ENCODE data around the gene BCL11A. TPM values are rescaled to one million over a fixed set of nuclear protein-coding genes. Genes with fewer than 3 reads are reported as not detected.

BCL11A gene
- total RNA-seq, 1 experiment from 2014 or later, result 0.29 TPM

GRCh38 chr2:60558536-60558935 lies 5.1 kb upstream of the BCL11A start:
- Mint-ChIP-seq H3K4me3 (ENCODE audit: unreplicated experiment) (no peak overlapping the region), H3K36me3 (ENCODE audit: insufficient read depth, unreplicated experiment) (peaks cover 11% of the 10 kb centered on the region), H3K27me3 (ENCODE audit: insufficient read depth, unreplicated experiment) (peaks cover 40% of the 10 kb centered on the region), H3K9me3 (ENCODE audit: unreplicated experiment) (no peaks in the 10 kb centered on the region), H3K4me1 (ENCODE audit: low read depth, unreplicated experiment) (peaks cover 17% of the 10 kb centered on the region), H3K27ac (ENCODE audit: unreplicated experiment) (no peak overlapping the region)
- ChIA-PET POLR2A (no interaction called here), CTCF (interaction anchor here (0.8 kb wide), 1 partner anchor 116 kb away, joined by 5 read pairs; no protein-coding TSS in a partner anchor)
- Histone ChIP-seq H3K36me3 (ENCODE audit: control insufficient read depth, insufficient read depth, low read length) (no peaks in the 10 kb centered on the region), H3K4me1 (no peaks in the 10 kb centered on the region), H3K9me3 (no peaks in the 10 kb centered on the region), H3K4me3 (ENCODE audit: low read depth, low read length) (no peak overlapping the region), H3K27me3 (replicated peaks; ENCODE audit: control insufficient read depth, insufficient read depth, low read length) (peaks cover 2% of the 10 kb centered on the region; the same call in 1 of the 2 replicates)
- TF ChIP-seq, protein P1, sequence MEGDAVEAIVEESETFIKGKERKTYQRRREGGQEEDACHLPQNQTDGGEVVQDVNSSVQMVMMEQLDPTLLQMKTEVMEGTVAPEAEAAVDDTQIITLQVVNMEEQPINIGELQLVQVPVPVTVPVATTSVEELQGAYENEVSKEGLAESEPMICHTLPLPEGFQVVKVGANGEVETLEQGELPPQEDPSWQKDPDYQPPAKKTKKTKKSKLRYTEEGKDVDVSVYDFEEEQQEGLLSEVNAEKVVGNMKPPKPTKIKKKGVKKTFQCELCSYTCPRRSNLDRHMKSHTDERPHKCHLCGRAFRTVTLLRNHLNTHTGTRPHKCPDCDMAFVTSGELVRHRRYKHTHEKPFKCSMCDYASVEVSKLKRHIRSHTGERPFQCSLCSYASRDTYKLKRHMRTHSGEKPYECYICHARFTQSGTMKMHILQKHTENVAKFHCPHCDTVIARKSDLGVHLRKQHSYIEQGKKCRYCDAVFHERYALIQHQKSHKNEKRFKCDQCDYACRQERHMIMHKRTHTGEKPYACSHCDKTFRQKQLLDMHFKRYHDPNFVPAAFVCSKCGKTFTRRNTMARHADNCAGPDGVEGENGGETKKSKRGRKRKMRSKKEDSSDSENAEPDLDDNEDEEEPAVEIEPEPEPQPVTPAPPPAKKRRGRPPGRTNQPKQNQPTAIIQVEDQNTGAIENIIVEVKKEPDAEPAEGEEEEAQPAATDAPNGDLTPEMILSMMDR (IDR thresholded peaks at IDR 0.05; ENCODE audit: insufficient read depth in 1 of 2, low read depth in 1 of 2, low read length in 1 of 2, severe bottlenecking in 1 of 2, unreplicated experiment in 1 of 2), result no peak
- intact Hi-C loops (cut with micrococcal nuclease; ENCODE audit: unreplicated experiment), result loop anchor here (10.0 kb wide), 3 partner anchors 344 to 624 kb away; no protein-coding TSS in a partner anchor
- BruUV-seq (replicated peaks), result no TSS peak
- DNase-seq, result no peak

DNA sequence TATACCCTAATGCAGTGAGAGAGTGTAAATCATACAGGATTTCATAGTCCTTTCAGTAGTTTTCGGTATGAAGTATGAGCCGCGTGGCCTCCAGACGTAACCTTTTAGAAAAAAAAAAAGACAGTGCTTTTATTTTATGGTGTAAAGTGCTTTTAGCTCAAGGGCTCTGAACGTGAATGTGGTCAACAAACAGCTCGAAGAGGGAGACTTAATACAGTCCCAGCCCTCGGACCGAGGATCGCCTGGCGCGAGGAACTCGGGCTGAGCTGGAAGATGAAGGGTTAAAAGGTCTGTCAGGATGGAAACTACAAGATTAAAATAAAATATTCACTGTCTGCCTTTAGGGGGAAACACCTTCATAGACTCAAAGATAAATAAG lies 4.0 kb upstream of the BCL11A start:
- Mint-ChIP-seq H3K27ac (ENCODE audit: unreplicated experiment) (no peak overlapping the region), H3K36me3 (ENCODE audit: insufficient read depth, unreplicated experiment) (peaks cover 14% of the 10 kb centered on the region), H3K9me3 (ENCODE audit: unreplicated experiment) (no peaks in the 10 kb centered on the region), H3K4me1 (ENCODE audit: low read depth, unreplicated experiment) (peaks cover 17% of the 10 kb centered on the region), H3K27me3 (ENCODE audit: insufficient read depth, unreplicated experiment) (peaks cover 43% of the 10 kb centered on the region), H3K4me3 (ENCODE audit: unreplicated experiment) (peak overlapping the region; percentile 25)
- Histone ChIP-seq H3K36me3 (ENCODE audit: control insufficient read depth, insufficient read depth, low read length) (no peaks in the 10 kb centered on the region), H3K9me3 (no peaks in the 10 kb centered on the region), H3K4me1 (peaks cover 3% of the 10 kb centered on the region), H3K4me3 (ENCODE audit: low read depth, low read length) (no peak overlapping the region), H3K27me3 (replicated peaks; ENCODE audit: control insufficient read depth, insufficient read depth, low read length) (peaks cover 2% of the 10 kb centered on the region; the same call in 1 of the 2 replicates)
- intact Hi-C loops (cut with micrococcal nuclease; ENCODE audit: unreplicated experiment), result loop anchor here (10.0 kb wide), 3 partner anchors 343 to 623 kb away; no protein-coding TSS in a partner anchor
- ChIA-PET CTCF (no interaction called here), POLR2A (no interaction called here)
- BruUV-seq (replicated peaks), result no TSS peak
- TF ChIP-seq, protein P1 (IDR thresholded peaks at IDR 0.05; ENCODE audit: insufficient read depth in 1 of 2, low read depth in 1 of 2, low read length in 1 of 2, severe bottlenecking in 1 of 2, unreplicated experiment in 1 of 2), result no peak
- no peak for DNase-seq

DNA sequence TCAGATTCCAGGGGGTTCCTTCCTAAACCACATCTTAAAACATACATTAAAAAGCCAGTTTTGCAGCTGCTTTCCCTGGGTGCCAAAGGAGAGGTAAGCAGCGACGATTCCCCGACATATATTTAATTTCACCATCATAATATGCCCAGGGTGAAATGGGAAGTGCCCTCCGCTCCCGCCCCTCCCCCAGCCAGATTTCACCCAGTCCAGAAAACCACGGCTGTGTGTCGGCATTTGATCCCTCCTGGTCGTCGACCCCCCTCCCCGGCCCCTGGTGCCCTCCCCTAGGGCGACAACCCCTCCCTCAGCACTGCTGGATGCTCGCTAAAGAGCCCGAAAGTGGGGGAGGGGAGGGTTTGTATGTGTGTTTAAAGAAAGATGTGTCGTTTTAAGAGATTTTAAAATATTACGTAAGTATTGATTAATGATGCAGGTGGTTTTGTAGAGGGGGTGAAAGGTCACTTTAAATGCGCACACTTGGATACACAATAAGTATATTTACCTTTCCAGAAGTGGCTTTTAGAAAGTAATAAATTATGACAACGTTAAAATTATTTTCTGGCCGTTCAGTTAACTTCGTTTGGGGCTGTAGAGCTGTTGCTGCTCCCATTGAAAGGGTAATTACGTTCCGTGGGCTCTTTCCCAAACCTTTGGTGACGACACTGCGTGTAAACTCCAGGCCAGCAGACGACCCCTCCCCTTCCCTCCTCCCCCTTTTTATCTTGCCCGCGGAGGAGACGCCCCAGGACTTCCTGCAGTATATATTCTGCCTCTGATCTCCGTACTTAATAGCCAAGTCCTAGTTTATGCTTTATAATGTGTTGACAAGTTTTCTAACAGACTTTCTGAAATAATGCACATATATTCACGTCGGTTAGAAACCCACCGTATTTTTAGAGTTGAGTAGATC lies 3.4 kb upstream of the BCL11A start:
- H3K9me3 ChIP-seq, result no peaks in the 10 kb centered on the region
- peaks cover 10% of the 10 kb centered on the region for H3K4me1 ChIP-seq
- ChIA-PET POLR2A (no interaction called here), CTCF (no interaction called here)
- intact Hi-C loops (cut with micrococcal nuclease; ENCODE audit: unreplicated experiment), result loop anchor here (10.0 kb wide), 3 partner anchors 342 to 622 kb away; no protein-coding TSS in a partner anchor
- TF ChIP-seq, protein P1 (IDR thresholded peaks at IDR 0.05; ENCODE audit: insufficient read depth in 1 of 2, low read depth in 1 of 2, low read length in 1 of 2, severe bottlenecking in 1 of 2, unreplicated experiment in 1 of 2), result no peak
- Mint-ChIP-seq H3K27ac (ENCODE audit: unreplicated experiment) (no peak overlapping the region), H3K9me3 (ENCODE audit: unreplicated experiment) (no peaks in the 10 kb centered on the region), H3K4me1 (ENCODE audit: low read depth, unreplicated experiment) (peaks cover 17% of the 10 kb centered on the region), H3K36me3 (ENCODE audit: insufficient read depth, unreplicated experiment) (peaks cover 14% of the 10 kb centered on the region), H3K27me3 (ENCODE audit: insufficient read depth, unreplicated experiment) (peaks cover 45% of the 10 kb centered on the region), H3K4me3 (ENCODE audit: unreplicated experiment) (peak overlapping the region; percentile 25)
- DNase-seq, result no peak
- no peaks in the 10 kb centered on the region for H3K36me3 ChIP-seq (ENCODE audit: control insufficient read depth, insufficient read depth, low read length)
- no peak overlapping the region for H3K4me3 ChIP-seq (ENCODE audit: low read depth, low read length)
- peaks cover 2% of the 10 kb centered on the region; the same call in 1 of the 2 replicates for H3K27me3 ChIP-seq (replicated peaks; ENCODE audit: control insufficient read depth, insufficient read depth, low read length)
- BruUV-seq (replicated peaks), result no TSS peak

Measured in Caco-2 (cell line).